NB4 (cell line): Measurements from ENCODE around the gene C14orf132.

Source experiments
- MYC ChIP-seq: IDR thresholded peaks from 2 replicates; pipeline ENCODE4 v1.6.1; 2011; ENCODE audit warnings: low read depth, low read length
- POLR2A ChIP-seq: IDR thresholded peaks from 2 replicates; pipeline ENCODE4 v1.6.1; 2011; ENCODE audit warnings: mild to moderate bottlenecking; ENCODE audit not compliant: insufficient read length; ENCODE audit errors: extremely low read depth
- TF ChIP-seq, protein P1 (sequence below): IDR thresholded peaks from one replicate; pipeline ENCODE4 v1.5.1; 2012; ENCODE audit warnings: low read depth, low read length

GRCh38 chr14:96046630-96047029 lies 7.5 kb downstream of the C14orf132 start:
- TF ChIP-seq, protein P1, sequence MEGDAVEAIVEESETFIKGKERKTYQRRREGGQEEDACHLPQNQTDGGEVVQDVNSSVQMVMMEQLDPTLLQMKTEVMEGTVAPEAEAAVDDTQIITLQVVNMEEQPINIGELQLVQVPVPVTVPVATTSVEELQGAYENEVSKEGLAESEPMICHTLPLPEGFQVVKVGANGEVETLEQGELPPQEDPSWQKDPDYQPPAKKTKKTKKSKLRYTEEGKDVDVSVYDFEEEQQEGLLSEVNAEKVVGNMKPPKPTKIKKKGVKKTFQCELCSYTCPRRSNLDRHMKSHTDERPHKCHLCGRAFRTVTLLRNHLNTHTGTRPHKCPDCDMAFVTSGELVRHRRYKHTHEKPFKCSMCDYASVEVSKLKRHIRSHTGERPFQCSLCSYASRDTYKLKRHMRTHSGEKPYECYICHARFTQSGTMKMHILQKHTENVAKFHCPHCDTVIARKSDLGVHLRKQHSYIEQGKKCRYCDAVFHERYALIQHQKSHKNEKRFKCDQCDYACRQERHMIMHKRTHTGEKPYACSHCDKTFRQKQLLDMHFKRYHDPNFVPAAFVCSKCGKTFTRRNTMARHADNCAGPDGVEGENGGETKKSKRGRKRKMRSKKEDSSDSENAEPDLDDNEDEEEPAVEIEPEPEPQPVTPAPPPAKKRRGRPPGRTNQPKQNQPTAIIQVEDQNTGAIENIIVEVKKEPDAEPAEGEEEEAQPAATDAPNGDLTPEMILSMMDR, result no peak
- TF ChIP-seq POLR2A (no peak), MYC (no peak)
